GM15510 (cell line): ENCODE data around the gene RAD18.

Experiments
- POLR2A ChIP-seq: IDR thresholded peaks from 3 replicates; pipeline ENCODE4 v1.6.1; 2011; ENCODE audit warnings: borderline replicate concordance; ENCODE audit not compliant: insufficient read length; ENCODE audit errors: extremely low read depth

The RAD18 gene

DNA sequence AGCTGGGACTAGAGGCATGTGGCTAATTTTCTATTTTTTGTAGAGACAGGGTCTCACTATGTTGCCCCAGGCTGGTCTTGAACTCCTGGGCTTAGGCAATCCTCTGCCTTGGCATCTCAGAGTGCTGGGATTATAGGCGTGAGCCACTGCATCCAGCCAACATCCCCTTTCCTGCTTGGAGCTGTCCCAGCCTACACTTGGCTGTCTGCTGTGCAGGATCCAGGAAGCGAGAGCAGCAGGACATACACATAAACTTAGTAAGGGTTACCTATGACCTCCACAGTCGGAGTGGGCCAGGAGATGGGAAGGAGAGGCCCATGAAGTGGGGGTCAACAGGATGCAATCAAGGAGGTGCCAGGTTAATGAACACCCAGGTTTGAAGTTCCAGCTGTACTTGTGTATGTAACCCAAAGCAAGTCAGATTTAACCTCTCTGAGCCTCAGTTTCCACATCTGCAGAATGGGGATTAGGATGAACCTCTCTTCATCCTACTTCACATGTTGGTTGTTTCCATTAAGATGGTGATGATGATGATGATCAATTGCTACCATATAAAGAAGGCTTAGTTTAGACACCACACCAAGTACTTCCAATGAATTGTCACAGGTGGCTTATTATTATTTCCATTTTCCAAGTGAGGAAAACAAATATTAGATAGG is 124.4 kb downstream of the RAD18 start:
- no peak for TF ChIP-seq POLR2A

DNA sequence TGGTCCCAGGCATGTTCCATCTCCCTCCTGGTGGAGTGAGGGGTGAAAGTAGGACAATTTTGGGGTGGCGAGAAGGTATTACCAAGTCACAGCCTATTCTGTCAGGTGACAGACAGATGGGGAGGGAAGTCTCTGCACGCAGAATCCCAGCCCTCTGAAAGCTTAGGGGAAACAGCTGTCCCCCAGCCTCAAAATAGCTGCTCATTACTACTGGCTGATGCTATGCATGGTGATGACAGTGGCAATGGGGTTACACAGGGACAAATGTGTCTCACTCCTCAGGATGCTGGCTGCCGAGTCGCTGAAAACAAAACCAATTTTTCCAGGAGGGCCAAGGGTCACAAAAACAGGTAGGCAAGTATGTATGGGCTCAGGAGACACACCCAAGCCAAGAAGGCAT is 125.0 kb downstream of the RAD18 start:
- no peak for TF ChIP-seq POLR2A

DNA sequence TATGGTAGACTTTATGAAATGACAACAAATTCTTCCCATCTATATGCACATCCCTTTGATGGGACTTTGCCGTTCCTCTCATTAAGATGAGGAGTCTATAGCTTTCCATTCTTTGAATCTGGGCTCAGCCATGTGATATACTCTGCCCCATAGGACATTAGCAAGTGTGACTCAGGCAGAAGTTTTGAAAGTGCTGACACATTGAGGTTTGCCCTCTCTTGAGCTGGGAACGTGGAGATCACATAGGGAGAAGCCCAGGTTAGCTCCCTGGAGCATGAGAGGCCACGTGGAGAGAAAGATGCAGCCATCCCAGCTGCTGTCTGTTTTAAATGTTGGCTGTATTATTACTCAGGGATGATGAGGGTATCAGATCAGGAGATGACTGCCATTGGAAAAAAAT is 126.1 kb downstream of the RAD18 start:
- TF ChIP-seq POLR2A: no peak

DNA sequence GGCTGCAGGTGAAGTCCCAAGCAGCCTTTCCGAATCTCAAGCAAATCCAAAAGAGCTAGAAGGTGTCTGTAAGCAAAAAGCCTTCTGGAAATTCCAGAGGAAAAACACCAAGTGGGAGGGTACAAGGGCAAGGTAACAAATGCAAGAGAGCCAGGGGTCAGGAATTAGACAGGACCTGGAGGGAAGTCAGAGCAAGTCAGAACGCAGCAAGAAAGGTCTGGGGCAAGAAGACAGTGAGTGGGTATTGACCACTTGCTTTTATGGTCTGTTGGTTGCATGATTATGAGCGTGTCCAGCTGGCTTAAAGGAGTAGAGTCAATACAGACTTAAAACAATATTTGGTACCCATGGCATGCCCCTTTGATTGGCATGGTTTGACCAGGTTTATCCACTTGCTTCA is 127.2 kb downstream of the RAD18 start:
- TF ChIP-seq POLR2A: no peak

DNA sequence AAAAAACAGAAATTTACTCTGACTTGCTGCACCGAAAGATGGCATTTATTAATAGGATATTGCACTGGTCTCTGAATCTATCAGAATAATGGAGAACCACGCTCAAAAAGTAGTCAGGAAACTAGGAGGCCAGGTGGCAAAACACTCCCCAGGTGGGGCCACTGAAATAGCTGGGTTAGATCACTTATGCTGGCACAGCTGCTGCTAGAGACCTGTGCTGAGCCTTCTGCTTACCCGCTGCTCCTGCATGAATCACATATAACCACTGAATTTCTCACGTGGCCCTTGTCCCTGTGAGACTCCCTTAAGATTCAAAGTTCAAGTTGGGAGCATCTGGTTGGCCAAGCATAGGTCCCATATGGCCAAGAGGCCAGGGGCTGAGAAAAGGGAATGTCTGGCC is 127.9 kb downstream of the RAD18 start:
- no peak for TF ChIP-seq POLR2A

DNA sequence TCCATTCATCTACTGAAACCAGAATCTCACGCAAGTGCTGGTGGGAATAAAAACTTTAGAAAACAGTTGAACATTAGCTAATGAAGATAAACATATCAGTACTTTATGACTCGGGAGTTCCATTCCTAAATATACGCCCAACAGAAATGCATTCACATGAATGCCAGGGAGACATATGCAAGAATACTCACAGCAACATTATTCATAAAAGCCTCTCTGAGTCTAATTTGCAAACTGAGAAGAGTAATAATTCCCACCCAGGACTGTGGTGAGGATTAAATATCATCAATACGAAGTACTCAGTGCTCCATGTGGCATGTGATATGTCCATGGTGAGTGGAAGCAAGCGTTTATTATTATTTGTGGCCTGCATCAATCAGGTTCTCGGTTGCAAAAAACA is 128.3 kb downstream of the RAD18 start:
- no peak for TF ChIP-seq POLR2A

DNA sequence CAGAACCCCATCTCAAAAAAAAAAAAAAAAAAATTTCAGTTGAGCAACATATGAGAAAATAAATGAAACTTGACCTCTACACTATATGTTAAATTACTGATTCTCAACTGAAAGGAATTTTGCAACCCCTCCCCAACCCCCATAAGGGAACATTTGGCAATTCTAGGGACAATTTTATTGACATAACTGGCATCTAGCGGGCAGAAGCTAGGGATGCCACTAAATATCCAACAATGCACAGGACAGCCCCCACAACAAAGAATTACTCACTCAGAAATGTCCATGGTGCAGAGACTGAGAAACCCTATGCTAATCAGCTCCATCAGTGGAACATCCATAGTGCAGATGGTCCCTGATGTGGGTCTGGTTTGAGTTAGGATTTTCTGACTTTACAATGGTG is 135.6 kb downstream of the RAD18 start:
- no peak for TF ChIP-seq POLR2A
